Activated T-helper 17 cell treated with anti-CD3 and anti-CD28 coated beads, Interleukin-2, amount 50 U/mL, for 72 hours (primary cell): ENCODE data around the gene USP26. TPM values are rescaled to one million over a fixed set of nuclear protein-coding genes. Genes with fewer than 3 reads are reported as not detected.
"Not testable (repeated sequence)": the region's sequence is repeated elsewhere in the genome, so short reads cannot be mapped to it uniquely, and the experiment has no call there.

Experiments
- ATAC-seq: fragments of 150-1000 bp; cut with Tn5 transposase; replicated peaks from 2 replicates; pipeline ENCODE4 v1.10.0; 2021; ENCODE audit warnings: mild to moderate bottlenecking, moderate library complexity
- H3K27ac Mint-ChIP-seq: one replicate; pipeline ENCODE4 v1.8.0; 2022; ENCODE audit warnings: mixed read lengths
- H3K27me3 Mint-ChIP-seq: one replicate; pipeline ENCODE4 v1.8.0; 2022; ENCODE audit warnings: mixed read lengths
- H3K36me3 Mint-ChIP-seq: one replicate; pipeline ENCODE4 v1.8.0; 2022; ENCODE audit warnings: low read depth, mild to moderate bottlenecking, mixed read lengths
- H3K4me1 Mint-ChIP-seq: one replicate; pipeline ENCODE4 v1.8.0; 2022; ENCODE audit warnings: mixed read lengths
- H3K4me3 Mint-ChIP-seq: one replicate; pipeline ENCODE4 v1.8.0; 2022; ENCODE audit warnings: mild to moderate bottlenecking, mixed read lengths
- H3K9me3 Mint-ChIP-seq: one replicate; pipeline ENCODE4 v1.8.0; 2022; ENCODE audit warnings: mixed read lengths
- total RNA-seq, 2 donors: library from RNA; stranded (reverse); gene quantifications; one replicate each; pipeline ENCODE4 v1.2.3, GENCODE V29; 2022

USP26 gene
- total RNA-seq, 2 donors from 2014 or later: not detected

GRCh38 chrX:132984058-132984650 is 112.8 kb downstream of the USP26 start:
- H3K4me1 Mint-ChIP-seq: no peaks in the 10 kb centered on the region

DNA sequence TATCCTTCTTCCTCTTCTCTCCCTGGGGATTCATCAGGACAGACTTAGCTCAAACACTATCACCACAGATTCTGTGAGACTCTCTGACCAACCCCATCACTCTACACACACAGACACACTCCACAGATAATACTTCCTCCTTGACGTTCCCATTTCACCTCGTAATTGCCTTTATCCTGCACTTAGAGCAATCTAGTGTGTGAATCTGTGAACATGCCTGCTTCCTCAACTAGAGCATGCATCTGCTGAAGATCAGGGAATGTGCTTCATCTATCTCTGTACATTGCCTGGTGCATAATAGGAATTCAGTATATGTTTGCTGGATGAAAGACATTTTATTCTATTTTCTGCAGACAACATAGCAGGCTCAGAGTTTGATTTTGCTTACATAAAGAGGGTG is 113.4 kb downstream of the USP26 start:
- no peak for ATAC-seq
- Mint-ChIP-seq H3K9me3 (no peaks in the 10 kb centered on the region), H3K4me3 (no peak overlapping the region), H3K27ac (no peak overlapping the region), H3K4me1 (no peaks in the 10 kb centered on the region), H3K36me3 (no peaks in the 10 kb centered on the region), H3K27me3 (peaks cover 8% of the 10 kb centered on the region)

More at GRCh38 chrX:132984058-132984650, 112.8 kb downstream of the USP26 start:
- ATAC-seq: no peak
- Mint-ChIP-seq H3K4me3 (no peak overlapping the region), H3K27ac (no peak overlapping the region), H3K27me3 (peaks cover 8% of the 10 kb centered on the region), H3K9me3 (no peaks in the 10 kb centered on the region), H3K36me3 (no peaks in the 10 kb centered on the region)

DNA sequence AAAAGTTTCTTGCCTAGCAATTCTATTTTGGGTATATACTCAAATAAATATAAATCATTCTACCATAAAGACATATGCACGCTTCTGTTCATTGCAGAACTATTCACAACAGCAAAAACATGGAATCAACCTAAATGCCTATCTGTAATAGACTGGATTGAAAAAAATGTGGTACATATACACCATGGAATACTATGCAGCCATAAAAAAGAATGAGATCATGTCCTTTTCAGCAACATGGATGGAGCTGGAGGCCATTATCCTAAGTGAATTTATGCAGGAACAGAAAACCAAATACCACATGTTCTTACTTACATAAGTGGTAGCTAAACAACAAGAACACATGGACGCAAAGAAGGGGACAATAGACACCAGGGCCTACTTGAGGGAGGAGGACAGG is 116.9 kb downstream of the USP26 start:
- H3K27ac Mint-ChIP-seq, H3K4me3 Mint-ChIP-seq, H3K27me3 Mint-ChIP-seq, H3K9me3 Mint-ChIP-seq, ATAC-seq, H3K36me3 Mint-ChIP-seq, H3K4me1 Mint-ChIP-seq: not testable (repeated sequence)

Other genes with a start within 250 kb of the USP26 start
- gene HS6ST2, start 138.5 kb downstream of the USP26 start, total RNA-seq: under 1 TPM; 0.08 to 0.19 TPM
- gene TFDP3, start 121.2 kb upstream of the USP26 start, total RNA-seq: not detected